Measurements from ENCODE around the gene LRRK1. TPM values are rescaled to one million over a fixed set of nuclear protein-coding genes. Genes with fewer than 3 reads are reported as not detected.
A peak's percentile ranks its signal among the peaks of the same experiment; 100 is the strongest.
"Not testable (repeated sequence)": the region's sequence is repeated elsewhere in the genome, so short reads cannot be mapped to it uniquely, and the experiment has no call there.

Gene LRRK1
- total RNA-seq, 1 donor: 18.0 TPM

DNA sequence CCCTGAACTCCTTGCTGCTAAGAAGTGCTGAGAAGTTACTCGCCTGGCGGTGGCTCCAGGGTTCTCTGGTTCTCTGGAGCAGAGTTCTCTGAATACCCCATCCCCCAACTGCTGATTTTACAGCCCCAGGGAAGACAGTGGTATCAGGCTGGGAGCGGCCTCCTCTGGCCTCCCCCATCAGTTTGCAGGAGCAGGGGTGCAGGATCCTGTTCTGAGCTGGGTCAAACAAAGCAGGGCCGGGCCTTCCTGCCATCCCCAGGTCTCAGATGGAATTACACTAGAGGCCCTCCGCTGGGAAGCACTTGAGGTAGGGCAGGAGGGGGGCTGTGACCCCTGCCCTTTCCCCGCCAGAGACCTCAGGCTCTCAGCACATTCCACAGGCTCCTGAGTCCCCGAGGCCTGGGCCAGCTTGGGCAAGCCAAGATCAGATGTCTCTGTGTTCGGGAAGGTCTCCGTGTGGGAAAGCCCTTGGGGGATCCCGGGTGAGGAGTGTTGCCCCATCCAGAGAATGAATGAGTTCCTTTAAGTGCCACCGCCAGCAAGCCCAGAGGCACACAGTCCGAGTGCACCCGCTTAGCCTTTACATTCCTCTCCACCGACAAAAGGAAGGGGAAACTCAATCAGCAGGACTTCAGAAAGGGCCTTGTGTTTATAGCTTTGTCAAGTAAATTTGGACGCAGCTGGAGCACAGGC, 149.9 kb downstream of the LRRK1 start:
- H3K4me3 ChIP-seq (ENCODE audit: low read depth, low read length): no peak overlapping the region
- DNase-seq (ENCODE audit: low read depth): no peak
- TF ChIP-seq, protein P1, sequence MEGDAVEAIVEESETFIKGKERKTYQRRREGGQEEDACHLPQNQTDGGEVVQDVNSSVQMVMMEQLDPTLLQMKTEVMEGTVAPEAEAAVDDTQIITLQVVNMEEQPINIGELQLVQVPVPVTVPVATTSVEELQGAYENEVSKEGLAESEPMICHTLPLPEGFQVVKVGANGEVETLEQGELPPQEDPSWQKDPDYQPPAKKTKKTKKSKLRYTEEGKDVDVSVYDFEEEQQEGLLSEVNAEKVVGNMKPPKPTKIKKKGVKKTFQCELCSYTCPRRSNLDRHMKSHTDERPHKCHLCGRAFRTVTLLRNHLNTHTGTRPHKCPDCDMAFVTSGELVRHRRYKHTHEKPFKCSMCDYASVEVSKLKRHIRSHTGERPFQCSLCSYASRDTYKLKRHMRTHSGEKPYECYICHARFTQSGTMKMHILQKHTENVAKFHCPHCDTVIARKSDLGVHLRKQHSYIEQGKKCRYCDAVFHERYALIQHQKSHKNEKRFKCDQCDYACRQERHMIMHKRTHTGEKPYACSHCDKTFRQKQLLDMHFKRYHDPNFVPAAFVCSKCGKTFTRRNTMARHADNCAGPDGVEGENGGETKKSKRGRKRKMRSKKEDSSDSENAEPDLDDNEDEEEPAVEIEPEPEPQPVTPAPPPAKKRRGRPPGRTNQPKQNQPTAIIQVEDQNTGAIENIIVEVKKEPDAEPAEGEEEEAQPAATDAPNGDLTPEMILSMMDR (IDR thresholded peaks at IDR 0.05; ENCODE audit: insufficient read depth, low read length): no peak

DNA sequence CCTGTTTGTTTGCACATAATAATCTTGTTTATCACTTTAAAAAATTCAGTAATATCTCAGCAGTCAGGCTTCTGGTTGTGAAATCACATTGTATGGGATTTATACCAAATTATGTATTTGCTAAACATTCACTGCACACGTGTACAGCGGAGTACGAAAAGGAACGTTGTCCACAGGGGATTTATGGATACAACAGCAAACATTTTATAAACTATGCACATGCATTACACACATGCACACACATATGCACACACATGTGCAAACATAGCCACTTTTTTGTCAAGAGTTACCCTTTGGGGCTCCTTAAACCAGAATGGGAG, 150.5 kb downstream of the LRRK1 start:
- DNase-seq (ENCODE audit: low read depth): no peak
- TF ChIP-seq, protein P1 (IDR thresholded peaks at IDR 0.05; ENCODE audit: insufficient read depth, low read length): no peak
- no peak overlapping the region for H3K4me3 ChIP-seq (ENCODE audit: low read depth, low read length)

DNA sequence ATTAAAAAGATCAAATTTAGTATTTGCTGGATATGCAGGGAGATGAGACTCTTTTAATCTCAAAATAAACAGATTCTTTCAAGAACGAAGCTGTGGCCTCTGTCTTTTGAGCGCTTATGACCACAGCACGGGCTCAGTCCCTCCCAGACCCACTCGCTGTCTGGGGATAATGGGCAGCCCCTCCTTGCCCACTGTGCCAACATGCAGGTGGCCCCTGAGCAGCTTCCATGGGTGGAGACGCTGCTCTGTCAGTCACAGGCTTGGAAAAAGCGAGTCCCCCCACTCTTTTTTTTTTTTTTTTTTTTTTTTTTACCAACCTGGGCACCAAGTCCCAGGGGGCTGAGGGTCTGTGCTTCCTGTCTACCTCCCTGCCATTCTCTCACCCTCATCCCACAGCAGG, 150.9 kb downstream of the LRRK1 start:
- no peak for DNase-seq (ENCODE audit: low read depth)
- TF ChIP-seq, protein P1 (IDR thresholded peaks at IDR 0.05; ENCODE audit: insufficient read depth, low read length): no peak
- no peak overlapping the region for H3K4me3 ChIP-seq (ENCODE audit: low read depth, low read length)

DNA sequence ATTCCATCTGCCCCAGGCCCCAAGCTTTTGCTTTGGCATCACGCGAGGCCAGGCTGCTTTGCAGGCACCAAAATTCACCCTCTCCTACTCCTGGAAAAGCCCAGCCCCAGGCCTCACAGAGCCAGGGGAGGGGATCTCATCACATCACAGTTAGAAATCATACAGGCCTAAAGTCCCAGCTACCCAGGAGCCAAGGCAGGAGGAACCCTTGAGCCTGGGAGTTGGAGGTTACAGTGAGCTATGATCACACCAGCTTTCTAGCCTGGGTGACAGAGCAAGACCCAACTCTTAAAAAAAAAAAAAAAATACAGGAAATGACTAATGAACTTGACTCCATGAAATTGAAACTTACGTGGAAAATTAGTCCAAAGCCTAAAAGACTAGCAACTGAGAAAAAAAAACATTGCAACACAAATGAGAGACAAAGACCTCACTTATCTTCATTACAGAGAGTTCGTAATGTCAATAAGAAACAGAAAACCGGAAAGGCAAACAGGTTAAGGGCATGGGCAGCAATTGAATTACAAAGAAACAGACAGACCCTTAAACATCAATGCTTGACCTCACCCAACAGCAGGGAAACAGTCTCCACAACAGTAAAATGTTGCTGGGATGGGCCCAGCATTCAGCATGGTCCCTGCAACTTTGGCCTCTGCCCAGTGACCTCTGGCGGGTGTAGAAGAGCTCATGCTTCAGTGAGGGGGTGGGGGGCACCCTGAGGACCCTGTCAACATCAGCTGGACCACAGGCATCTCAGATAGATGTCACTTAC, 151.5 kb downstream of the LRRK1 start:
- peak; percentile 87 for DNase-seq (ENCODE audit: low read depth)
- TF ChIP-seq, protein P1 (IDR thresholded peaks at IDR 0.05; ENCODE audit: insufficient read depth, low read length): no peak
- no peak overlapping the region for H3K4me3 ChIP-seq (ENCODE audit: low read depth, low read length)

DNA sequence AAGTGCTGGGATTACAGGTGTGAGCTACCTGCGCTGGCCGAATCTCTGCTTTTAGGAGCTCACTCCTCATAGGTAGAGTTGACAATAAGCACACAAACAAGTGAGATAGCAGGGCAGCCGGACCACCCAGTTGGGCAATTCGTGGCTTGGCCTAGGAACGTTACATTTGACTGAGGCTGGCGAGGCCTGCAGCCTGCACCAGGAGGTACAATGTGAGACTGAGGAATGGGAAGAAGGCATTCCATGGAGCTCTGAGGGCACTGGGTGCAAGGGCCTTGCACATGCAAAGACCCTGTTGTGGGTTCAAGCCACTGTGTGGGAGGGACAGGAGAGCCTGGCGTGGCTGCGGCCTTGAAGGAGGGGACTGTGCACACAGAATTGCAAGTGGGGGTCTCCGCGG, 152.5 kb downstream of the LRRK1 start:
- H3K4me3 ChIP-seq (ENCODE audit: low read depth, low read length): no peak overlapping the region
- no peak for DNase-seq (ENCODE audit: low read depth)
- TF ChIP-seq, protein P1 (IDR thresholded peaks at IDR 0.05; ENCODE audit: insufficient read depth, low read length): no peak

DNA sequence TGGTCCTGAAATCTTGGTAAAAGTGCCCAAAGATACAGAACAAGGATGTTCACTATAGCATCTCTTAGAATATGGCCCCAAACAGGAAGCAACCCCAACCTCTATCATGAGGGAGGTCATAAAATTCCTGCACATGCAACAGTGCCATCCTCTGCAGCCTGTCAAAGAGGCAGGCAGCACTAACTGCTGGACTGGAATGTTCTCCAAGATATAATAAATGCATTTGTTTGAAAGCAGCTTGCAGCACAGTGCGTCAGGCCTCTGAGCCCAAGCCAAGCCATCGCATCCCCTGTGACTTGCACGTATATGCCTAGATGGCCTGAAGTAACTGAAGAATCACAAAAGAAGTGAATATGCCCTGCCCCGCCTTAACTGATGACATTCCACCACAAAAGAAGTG, 153.1 kb downstream of the LRRK1 start:
- DNase-seq (ENCODE audit: low read depth); H3K4me3 ChIP-seq (ENCODE audit: low read depth, low read length): not testable (repeated sequence)

DNA sequence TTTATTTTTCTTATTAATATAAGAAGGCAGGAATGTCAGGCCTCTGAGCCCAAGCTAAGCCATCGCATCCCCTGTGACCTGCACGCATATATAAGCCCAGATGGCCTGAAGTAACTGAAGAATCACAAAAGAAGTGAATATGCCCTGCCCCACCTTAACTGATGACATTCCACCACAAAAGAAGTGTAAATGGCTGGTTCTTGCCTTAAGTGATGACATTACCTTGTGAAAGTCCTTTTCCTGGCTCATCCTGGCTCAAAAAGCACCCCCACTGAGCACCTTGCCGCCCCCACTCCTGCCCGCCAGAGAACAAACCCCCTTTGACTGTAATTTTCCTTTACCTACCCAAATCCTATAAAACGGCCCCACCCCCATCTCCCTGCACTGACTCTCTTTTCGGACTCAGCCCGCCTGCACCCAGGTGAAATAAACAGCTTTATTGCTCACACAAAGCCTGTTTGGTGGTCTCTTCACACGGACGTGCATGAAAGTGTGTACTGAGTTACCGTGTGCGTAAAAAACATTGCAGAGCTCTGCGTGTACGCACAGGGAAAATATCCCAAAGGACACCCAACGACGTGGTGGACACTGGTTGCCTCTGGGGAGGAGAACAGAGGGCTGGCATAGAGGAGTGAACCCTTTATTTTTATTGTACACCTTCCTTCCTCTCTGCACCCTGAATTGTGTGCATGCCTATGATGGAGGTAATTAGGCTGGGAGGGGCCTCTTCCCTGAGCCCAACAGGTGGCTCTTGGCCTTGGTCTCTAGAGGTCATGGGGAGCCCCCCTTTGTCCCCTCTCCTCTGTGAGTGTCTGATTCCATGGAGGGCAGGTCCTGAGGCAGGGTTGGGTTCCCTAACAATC, 158.9 kb downstream of the LRRK1 start:
- not testable (repeated sequence) for DNase-seq (ENCODE audit: low read depth); H3K4me3 ChIP-seq (ENCODE audit: low read depth, low read length)

Data from fibroblast of the aortic adventitia (primary cell).